Measurements from ENCODE around the gene PHF10. TPM values are rescaled to one million over a fixed set of nuclear protein-coding genes. Genes with fewer than 3 reads are reported as not detected.
"Not testable (repeated sequence)": the region's sequence is repeated elsewhere in the genome, so short reads cannot be mapped to it uniquely, and the experiment has no call there.

Gene PHF10
- total RNA-seq, result 10 to 100 TPM; 27.8 to 33.0 TPM

DNA sequence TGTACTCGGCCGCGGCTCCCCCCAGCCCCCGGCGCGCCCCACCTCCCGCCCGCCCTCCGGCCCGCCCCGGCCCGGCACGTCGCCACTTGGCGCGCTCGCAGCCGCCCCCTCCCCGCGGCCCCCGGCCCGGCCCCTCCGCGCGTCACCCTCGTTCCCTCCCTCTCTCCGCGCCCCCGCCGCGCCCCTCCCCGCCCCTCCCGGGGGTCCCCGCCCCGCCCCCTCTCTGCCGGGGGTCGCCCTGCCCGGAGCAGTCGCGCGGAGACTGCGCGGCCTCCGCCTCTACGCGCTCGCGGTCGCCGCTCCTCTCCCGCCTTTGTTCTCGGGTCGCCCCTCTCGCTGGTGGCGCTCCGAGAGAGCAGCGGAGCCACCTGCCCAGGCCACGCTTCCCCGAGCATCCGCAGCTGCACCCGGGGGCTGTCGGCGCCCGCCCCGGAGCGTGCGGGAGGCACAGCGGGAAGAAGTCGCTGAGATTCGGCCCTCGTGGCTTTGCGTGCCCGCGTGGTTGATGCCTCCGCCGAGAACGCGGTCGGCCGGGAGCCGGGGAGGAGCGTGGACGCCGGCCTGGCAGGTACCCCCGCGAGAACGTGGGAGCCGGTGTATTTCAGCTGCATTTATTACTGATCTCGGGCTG, at the start of gene PHF10:
PHF10 (minus strand) TSS at position 7 of the 631 bp plus-strand sequence. CDS start 569 bp downstream, outside the sequence.
- no peaks in the 10 kb centered on the region for H3K9me3 ChIP-seq
- peaks cover 18% of the 10 kb centered on the region for H3K4me1 ChIP-seq
- H3K27ac ChIP-seq, result peak within 1 kb of the TSS; percentile 91 to 96 (median 93)
- H3K4me3 ChIP-seq, result peak within 1 kb of the TSS; percentile 66 to 72
- no peaks in the 10 kb centered on the region for H3K36me3 ChIP-seq (replicated peaks in 1 of 2; ENCODE audit: insufficient read depth in 1 of 2, low read depth in 2 of 2)
- WGBS, 2 donors, result 0 to 1% methylated on average over 28 to 37 of the region's 89 CpGs
- DNase-seq (peak; percentile 44 to 67 (median 56)), ATAC-seq (peak; percentile 74)
- TF ChIP-seq, protein P1, sequence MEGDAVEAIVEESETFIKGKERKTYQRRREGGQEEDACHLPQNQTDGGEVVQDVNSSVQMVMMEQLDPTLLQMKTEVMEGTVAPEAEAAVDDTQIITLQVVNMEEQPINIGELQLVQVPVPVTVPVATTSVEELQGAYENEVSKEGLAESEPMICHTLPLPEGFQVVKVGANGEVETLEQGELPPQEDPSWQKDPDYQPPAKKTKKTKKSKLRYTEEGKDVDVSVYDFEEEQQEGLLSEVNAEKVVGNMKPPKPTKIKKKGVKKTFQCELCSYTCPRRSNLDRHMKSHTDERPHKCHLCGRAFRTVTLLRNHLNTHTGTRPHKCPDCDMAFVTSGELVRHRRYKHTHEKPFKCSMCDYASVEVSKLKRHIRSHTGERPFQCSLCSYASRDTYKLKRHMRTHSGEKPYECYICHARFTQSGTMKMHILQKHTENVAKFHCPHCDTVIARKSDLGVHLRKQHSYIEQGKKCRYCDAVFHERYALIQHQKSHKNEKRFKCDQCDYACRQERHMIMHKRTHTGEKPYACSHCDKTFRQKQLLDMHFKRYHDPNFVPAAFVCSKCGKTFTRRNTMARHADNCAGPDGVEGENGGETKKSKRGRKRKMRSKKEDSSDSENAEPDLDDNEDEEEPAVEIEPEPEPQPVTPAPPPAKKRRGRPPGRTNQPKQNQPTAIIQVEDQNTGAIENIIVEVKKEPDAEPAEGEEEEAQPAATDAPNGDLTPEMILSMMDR (IDR thresholded peaks at IDR 0.05), result no peak
- peak in 2 of 3 donors; percentile 46 to 61 for TF ChIP-seq POLR2A (IDR thresholded peaks at IDR 0.05)
- intact Hi-C loops (cut with DNase I), result no loop called here
- H3K27me3 ChIP-seq, result no peaks in the 10 kb centered on the region

DNA sequence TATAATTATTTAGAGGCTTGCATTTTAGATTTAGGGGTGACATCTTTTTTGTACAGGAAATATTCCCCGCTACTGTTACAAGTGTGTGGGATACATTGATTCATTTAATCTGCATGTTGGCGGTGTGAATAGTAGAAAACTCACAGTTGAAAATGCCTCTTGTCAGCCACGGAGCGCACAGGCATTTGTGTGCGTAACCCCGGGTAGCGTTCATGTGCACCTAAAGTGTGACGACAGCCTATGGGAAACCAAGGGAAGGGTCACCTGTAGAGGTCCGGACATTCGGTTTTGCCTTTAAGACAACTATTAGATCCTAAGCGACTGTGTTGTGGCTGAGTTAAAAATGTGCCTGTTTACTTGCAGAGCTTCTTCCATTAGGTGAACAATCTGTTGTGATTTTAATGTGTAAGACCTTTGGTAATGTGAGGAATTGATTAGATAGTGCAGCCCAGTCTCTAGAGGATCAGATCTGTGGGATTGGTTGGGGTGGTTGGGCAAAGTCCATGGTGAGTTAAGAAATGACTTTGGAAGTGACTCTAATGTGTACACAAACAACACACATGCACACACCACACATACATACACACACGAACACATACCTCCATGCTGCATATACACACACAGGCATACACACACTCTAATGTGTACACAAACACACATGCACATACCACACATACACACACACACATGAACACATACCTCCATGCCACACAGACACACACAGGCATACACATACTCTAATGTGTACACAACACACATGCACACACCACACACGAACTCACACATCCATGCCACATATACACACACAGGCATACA, 42.8 kb upstream of the PHF10 start:
- Histone ChIP-seq H3K9me3 (no peaks in the 10 kb centered on the region), H3K27ac (no peak overlapping the region), H3K36me3 (replicated peaks in 1 of 2; ENCODE audit: insufficient read depth in 1 of 2, low read depth in 2 of 2) (peaks cover 0 to 11% of the 10 kb centered on the region in 2 donors), H3K27me3 (no peaks in the 10 kb centered on the region), H3K4me1 (no peaks in the 10 kb centered on the region), H3K4me3 (no peak overlapping the region)
- DNase-seq, result no peak
- intact Hi-C loops (cut with DNase I), result no loop called here
- TF ChIP-seq POLR2A (IDR thresholded peaks at IDR 0.05), result no peak
- TF ChIP-seq, protein P1 (IDR thresholded peaks at IDR 0.05), result peak in 1 of 7 experiments; percentile 35
- ATAC-seq, result no peak
- WGBS, 2 donors, result 84 to 92% methylated on average over 13 of the region's 13 CpGs

DNA sequence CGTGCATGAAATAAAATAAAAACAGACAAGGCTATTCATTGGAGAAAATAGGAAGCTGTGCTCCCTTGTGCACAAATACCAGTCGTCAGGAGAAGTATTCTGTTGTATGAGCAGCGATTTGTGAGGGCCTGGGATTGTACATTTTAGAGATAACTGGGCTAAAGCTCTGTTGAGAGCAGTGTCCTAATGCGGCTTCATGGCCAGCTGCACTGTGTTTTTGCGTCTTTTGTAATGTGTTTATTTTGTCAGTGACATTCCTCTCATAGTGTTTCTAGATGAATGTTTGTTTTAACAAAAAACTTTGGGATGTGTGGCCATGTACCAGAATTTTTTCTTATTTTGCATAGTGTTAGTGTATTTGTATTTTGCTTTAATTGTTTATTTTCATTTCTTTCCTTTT, 41.9 kb upstream of the PHF10 start:
- Histone ChIP-seq H3K4me3 (no peak overlapping the region), H3K36me3 (replicated peaks in 1 of 2; ENCODE audit: insufficient read depth in 1 of 2, low read depth in 2 of 2) (peaks cover 0 to 7% of the 10 kb centered on the region in 2 donors), H3K4me1 (no peaks in the 10 kb centered on the region), H3K27ac (no peak overlapping the region), H3K27me3 (no peaks in the 10 kb centered on the region), H3K9me3 (no peaks in the 10 kb centered on the region)
- intact Hi-C loops (cut with DNase I), result no loop called here
- 86 to 89% methylated on average over 5 of the region's 5 CpGs for WGBS, 2 donors
- TF ChIP-seq POLR2A (IDR thresholded peaks at IDR 0.05), result no peak
- TF ChIP-seq, protein P1 (IDR thresholded peaks at IDR 0.05), result no peak
- DNase-seq, result no peak
- ATAC-seq, result no peak

DNA sequence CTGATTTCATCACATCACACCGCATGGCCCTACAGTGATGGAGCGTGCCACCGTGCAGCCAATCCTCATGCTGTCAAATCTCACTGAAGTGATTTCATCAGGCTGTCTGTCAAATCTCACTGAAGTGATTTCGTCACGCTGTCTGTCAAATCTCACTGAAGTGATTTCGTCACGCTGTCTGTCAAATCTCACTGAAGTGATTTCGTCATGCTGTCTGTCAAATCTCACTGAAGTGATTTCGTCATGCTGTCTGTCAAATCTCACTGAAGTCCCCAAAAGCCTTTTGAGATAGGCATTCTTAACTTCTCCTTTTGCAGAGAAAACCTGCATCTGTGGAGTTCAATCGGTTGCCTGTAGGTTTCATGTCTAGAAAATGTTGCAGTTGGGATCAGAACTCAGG, 41.5 kb upstream of the PHF10 start:
- H3K4me3 ChIP-seq; ATAC-seq; H3K4me1 ChIP-seq; H3K27ac ChIP-seq; H3K36me3 ChIP-seq (replicated peaks in 1 of 2; ENCODE audit: insufficient read depth in 1 of 2, low read depth in 2 of 2); intact Hi-C loops (cut with DNase I); DNase-seq; H3K9me3 ChIP-seq; H3K27me3 ChIP-seq: not testable (repeated sequence)
- WGBS, 2 donors, result 77 to 88% methylated on average over 10 of the region's 10 CpGs

DNA sequence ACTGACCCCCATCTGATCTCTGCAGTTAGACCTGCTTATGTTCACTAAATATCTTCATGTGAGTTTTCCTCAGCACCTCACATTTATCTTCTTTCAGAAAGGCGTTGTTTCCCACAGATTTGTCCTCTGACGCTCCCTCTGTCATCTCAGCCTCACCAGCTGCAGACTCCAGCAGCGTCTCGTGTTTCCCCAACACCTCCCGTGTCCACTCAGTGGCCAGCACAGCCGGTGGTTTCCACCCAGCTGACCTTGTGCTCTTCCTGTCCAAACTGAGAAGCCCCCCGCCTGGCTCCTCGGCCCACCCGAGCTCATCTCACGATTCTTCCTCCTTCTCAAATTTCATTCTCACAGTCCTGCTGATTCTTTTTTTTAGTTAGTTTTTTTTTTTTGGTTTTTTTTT, 39.6 kb upstream of the PHF10 start:
- WGBS, 2 donors, result 87 to 89% methylated on average over 10 of the region's 10 CpGs
- peaks cover 0 to 11% of the 10 kb centered on the region in 2 donors for H3K36me3 ChIP-seq (replicated peaks in 1 of 2; ENCODE audit: insufficient read depth in 1 of 2, low read depth in 2 of 2)
- ATAC-seq (no peak), DNase-seq (no peak)
- H3K27ac ChIP-seq, result no peak overlapping the region
- intact Hi-C loops (cut with DNase I), result no loop called here
- H3K4me3 ChIP-seq, result no peak overlapping the region
- no peaks in the 10 kb centered on the region for H3K9me3 ChIP-seq
- H3K27me3 ChIP-seq, result no peaks in the 10 kb centered on the region
- TF ChIP-seq, protein P1 (IDR thresholded peaks at IDR 0.05), result no peak
- no peak for TF ChIP-seq POLR2A (IDR thresholded peaks at IDR 0.05)
- H3K4me1 ChIP-seq, result no peaks in the 10 kb centered on the region
